Liver (tissue), 3 donors: ENCODE data around the gene FAM13A.

Experiments used
- EGR1 ChIP-seq, 2 donors: IDR thresholded peaks; 2 replicates each; pipeline ENCODE4 v1.6.1; 2016 to 2018; ENCODE audit warnings: antibody characterized with exemption in 2 of 2, low read depth in 2 of 2
- GABPA ChIP-seq, 2 donors: IDR thresholded peaks in 1 of 2; conservative IDR thresholded peaks in 1 of 2; 2 replicates each; pipeline ENCODE4 v1.6.1; 2016; ENCODE audit warnings: antibody characterized with exemption in 2 of 2, mild to moderate bottlenecking in 1 of 2, moderate library complexity in 1 of 2
- RAD21 ChIP-seq, 2 donors: IDR thresholded peaks; 2 replicates each; pipeline ENCODE4 v1.6.1; 2016; ENCODE audit warnings: antibody characterized with exemption in 2 of 2, mild to moderate bottlenecking in 2 of 2
- RXRA ChIP-seq, 2 donors: IDR thresholded peaks; 2 replicates each; pipeline ENCODE4 v1.6.1; 2017 to 2018; ENCODE audit warnings: antibody characterized with exemption in 2 of 2, mild to moderate bottlenecking in 1 of 2
- SP1 ChIP-seq: IDR thresholded peaks from 2 replicates; pipeline ENCODE4 v1.6.1; 2018; ENCODE audit warnings: antibody characterized with exemption, mild to moderate bottlenecking
- TAF1 ChIP-seq: conservative IDR thresholded peaks from 2 replicates; pipeline ENCODE4 v1.6.1; 2016; ENCODE audit warnings: antibody characterized with exemption, mild to moderate bottlenecking
- YY1 ChIP-seq: IDR thresholded peaks from 2 replicates; pipeline ENCODE4 v1.6.1; 2016; ENCODE audit warnings: antibody characterized with exemption, mild to moderate bottlenecking
- TF ChIP-seq, protein P1 (sequence below): IDR thresholded peaks from 2 replicates; pipeline ENCODE4 v1.6.1; 2016; ENCODE audit warnings: antibody characterized with exemption
- TF ChIP-seq, protein P2 (sequence below): fragments of 150-350 bp; IDR thresholded peaks from 2 replicates; pipeline ENCODE4 v1.5.1; 2017; ENCODE audit warnings: improper control_type of control experiment, low read depth, low read length; ENCODE audit not compliant: missing input control
- TF ChIP-seq, protein P3 (sequence below): IDR thresholded peaks from 2 replicates; pipeline ENCODE4 v1.6.1; 2016; ENCODE audit warnings: antibody characterized with exemption
- TF ChIP-seq, protein P4 (sequence below): IDR thresholded peaks from 2 replicates; pipeline ENCODE4 v1.6.1; 2016; ENCODE audit warnings: antibody characterized with exemption
- TF ChIP-seq, protein P5 (sequence below): IDR thresholded peaks from 2 replicates; pipeline ENCODE4 v1.6.1; 2016; ENCODE audit warnings: antibody characterized with exemption, mild to moderate bottlenecking
- donor health status: healthy.
- donor health status: healthy.

DNA sequence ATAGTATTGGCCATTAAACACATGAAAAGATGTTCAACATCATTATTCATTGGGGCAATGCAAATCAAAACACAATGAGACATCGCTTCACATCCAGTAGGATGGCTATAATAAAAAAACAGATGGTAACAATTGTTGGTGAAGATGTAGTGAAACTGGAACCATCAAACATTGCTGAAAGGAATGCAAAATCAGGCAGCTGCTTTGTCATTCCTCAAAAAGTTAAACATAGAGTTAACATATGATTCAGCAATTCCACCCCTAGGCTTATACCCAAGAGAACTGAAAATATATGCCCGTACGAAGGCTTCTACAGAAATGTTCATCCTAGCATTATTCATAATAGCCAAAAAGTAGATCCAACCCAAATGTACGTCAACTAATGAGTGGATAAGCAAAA lies 215.3 kb downstream of the FAM13A start:
- TF ChIP-seq RAD21 (IDR thresholded peaks at IDR 0.05), result no peak
- TF ChIP-seq, protein P1, sequence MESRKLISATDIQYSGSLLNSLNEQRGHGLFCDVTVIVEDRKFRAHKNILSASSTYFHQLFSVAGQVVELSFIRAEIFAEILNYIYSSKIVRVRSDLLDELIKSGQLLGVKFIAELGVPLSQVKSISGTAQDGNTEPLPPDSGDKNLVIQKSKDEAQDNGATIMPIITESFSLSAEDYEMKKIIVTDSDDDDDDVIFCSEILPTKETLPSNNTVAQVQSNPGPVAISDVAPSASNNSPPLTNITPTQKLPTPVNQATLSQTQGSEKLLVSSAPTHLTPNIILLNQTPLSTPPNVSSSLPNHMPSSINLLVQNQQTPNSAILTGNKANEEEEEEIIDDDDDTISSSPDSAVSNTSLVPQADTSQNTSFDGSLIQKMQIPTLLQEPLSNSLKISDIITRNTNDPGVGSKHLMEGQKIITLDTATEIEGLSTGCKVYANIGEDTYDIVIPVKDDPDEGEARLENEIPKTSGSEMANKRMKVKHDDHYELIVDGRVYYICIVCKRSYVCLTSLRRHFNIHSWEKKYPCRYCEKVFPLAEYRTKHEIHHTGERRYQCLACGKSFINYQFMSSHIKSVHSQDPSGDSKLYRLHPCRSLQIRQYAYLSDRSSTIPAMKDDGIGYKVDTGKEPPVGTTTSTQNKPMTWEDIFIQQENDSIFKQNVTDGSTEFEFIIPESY, result no peak
- TF ChIP-seq, protein P2, sequence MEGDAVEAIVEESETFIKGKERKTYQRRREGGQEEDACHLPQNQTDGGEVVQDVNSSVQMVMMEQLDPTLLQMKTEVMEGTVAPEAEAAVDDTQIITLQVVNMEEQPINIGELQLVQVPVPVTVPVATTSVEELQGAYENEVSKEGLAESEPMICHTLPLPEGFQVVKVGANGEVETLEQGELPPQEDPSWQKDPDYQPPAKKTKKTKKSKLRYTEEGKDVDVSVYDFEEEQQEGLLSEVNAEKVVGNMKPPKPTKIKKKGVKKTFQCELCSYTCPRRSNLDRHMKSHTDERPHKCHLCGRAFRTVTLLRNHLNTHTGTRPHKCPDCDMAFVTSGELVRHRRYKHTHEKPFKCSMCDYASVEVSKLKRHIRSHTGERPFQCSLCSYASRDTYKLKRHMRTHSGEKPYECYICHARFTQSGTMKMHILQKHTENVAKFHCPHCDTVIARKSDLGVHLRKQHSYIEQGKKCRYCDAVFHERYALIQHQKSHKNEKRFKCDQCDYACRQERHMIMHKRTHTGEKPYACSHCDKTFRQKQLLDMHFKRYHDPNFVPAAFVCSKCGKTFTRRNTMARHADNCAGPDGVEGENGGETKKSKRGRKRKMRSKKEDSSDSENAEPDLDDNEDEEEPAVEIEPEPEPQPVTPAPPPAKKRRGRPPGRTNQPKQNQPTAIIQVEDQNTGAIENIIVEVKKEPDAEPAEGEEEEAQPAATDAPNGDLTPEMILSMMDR, result no peak
- no peak for TF ChIP-seq YY1
- TF ChIP-seq TAF1, result no peak
- TF ChIP-seq, protein P3, sequence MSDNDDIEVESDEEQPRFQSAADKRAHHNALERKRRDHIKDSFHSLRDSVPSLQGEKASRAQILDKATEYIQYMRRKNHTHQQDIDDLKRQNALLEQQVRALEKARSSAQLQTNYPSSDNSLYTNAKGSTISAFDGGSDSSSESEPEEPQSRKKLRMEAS, result no peak
- no peak for TF ChIP-seq EGR1 (IDR thresholded peaks at IDR 0.05; ENCODE audit: low read depth in 2 of 2)
- TF ChIP-seq GABPA (IDR thresholded peaks at IDR 0.05 in 1 of 2, conservative IDR thresholded peaks at IDR 0.05 in 1 of 2), result no peak
- TF ChIP-seq, protein P4, sequence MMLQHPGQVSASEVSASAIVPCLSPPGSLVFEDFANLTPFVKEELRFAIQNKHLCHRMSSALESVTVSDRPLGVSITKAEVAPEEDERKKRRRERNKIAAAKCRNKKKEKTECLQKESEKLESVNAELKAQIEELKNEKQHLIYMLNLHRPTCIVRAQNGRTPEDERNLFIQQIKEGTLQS, result no peak
- TF ChIP-seq, protein P5, sequence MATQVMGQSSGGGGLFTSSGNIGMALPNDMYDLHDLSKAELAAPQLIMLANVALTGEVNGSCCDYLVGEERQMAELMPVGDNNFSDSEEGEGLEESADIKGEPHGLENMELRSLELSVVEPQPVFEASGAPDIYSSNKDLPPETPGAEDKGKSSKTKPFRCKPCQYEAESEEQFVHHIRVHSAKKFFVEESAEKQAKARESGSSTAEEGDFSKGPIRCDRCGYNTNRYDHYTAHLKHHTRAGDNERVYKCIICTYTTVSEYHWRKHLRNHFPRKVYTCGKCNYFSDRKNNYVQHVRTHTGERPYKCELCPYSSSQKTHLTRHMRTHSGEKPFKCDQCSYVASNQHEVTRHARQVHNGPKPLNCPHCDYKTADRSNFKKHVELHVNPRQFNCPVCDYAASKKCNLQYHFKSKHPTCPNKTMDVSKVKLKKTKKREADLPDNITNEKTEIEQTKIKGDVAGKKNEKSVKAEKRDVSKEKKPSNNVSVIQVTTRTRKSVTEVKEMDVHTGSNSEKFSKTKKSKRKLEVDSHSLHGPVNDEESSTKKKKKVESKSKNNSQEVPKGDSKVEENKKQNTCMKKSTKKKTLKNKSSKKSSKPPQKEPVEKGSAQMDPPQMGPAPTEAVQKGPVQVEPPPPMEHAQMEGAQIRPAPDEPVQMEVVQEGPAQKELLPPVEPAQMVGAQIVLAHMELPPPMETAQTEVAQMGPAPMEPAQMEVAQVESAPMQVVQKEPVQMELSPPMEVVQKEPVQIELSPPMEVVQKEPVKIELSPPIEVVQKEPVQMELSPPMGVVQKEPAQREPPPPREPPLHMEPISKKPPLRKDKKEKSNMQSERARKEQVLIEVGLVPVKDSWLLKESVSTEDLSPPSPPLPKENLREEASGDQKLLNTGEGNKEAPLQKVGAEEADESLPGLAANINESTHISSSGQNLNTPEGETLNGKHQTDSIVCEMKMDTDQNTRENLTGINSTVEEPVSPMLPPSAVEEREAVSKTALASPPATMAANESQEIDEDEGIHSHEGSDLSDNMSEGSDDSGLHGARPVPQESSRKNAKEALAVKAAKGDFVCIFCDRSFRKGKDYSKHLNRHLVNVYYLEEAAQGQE, result no peak
- TF ChIP-seq SP1, result no peak
- TF ChIP-seq RXRA (IDR thresholded peaks at IDR 0.05), result no peak
